GM12874 (cell line): ENCODE results near the gene MKLN1.

Experiments
- CTCF ChIP-seq: IDR thresholded peaks from 2 replicates; pipeline ENCODE4 v1.5.1; 2011; ENCODE audit warnings: low read depth, mild to moderate bottlenecking, control low read depth, low read length, moderate library complexity; ENCODE audit not compliant: insufficient read depth

Gene MKLN1

GRCh38 chr7:131388126-131388525 is 60.5 kb downstream of the MKLN1 start:
- TF ChIP-seq CTCF, result no peak

- no peak for TF ChIP-seq CTCF
Observed at GRCh38 chr7:131390275-131390674, 62.6 kb downstream of the MKLN1 start.

- TF ChIP-seq CTCF, result no peak
Observed at GRCh38 chr7:131391145-131391544, 63.5 kb downstream of the MKLN1 start.

GRCh38 chr7:131400681-131401176 is 73.1 kb downstream of the MKLN1 start:
- no peak for TF ChIP-seq CTCF

- TF ChIP-seq CTCF, result no peak
Observed at GRCh38 chr7:131401194-131401593, 73.5 kb downstream of the MKLN1 start.

- TF ChIP-seq CTCF, result no peak
Observed at GRCh38 chr7:131403322-131403721, 75.6 kb downstream of the MKLN1 start.

- no peak for TF ChIP-seq CTCF
Observed at GRCh38 chr7:131404226-131404911, 76.7 kb downstream of the MKLN1 start.
